Activated naive CD4-positive, alpha-beta T cell treated with anti-CD3 and anti-CD28 coated beads for 36 hours (primary cell): ENCODE results near the gene GRB10. TPM values are rescaled to one million over a fixed set of nuclear protein-coding genes. Genes with fewer than 3 reads are reported as not detected.
"Not testable (repeated sequence)": the region's sequence is repeated elsewhere in the genome, so short reads cannot be mapped to it uniquely, and the experiment has no call there.

ENCODE experiments used
- CTCF ChIA-PET: fragments of 350-600 bp; sonication (Branson Sonifier 250); formaldehyde crosslinking; loops from one replicate; lab custom pipeline; 2021; ENCODE audit warnings: antibody characterized with exemption; lab: Charles Lee
- DNase-seq: peaks from one replicate; pipeline ENCODE4 v3.0.0-alpha.2; 2020
- H3K27ac Mint-ChIP-seq: one replicate; pipeline ENCODE4 v1.8.0; 2021; ENCODE audit warnings: mild to moderate bottlenecking, mixed read lengths
- H3K27me3 Mint-ChIP-seq: one replicate; pipeline ENCODE4 v1.8.0; 2021; ENCODE audit warnings: low read depth, mixed read lengths
- H3K36me3 Mint-ChIP-seq: one replicate; pipeline ENCODE4 v1.8.0; 2021; ENCODE audit warnings: low read depth, mixed read lengths
- H3K4me1 Mint-ChIP-seq: one replicate; pipeline ENCODE4 v1.8.0; 2021; ENCODE audit warnings: low read depth, mixed read lengths
- H3K4me3 Mint-ChIP-seq: one replicate; pipeline ENCODE4 v1.8.0; 2021; ENCODE audit warnings: mild to moderate bottlenecking, moderate library complexity, mixed read lengths
- H3K9me3 Mint-ChIP-seq: one replicate; pipeline ENCODE4 v1.8.0; 2021; ENCODE audit warnings: mixed read lengths
- intact Hi-C: fragments of 100-400 bp; cut with micrococcal nuclease; formaldehyde crosslinking; loops from one replicate; pipeline ENCODE4 v1.15.1; 2023
- total RNA-seq, 2 experiments: library from RNA; stranded (reverse); gene quantifications; one replicate each; pipeline ENCODE4 v1.2.3, GENCODE V29; 2021

GRB10 gene
- total RNA-seq, 2 experiments from 2014 or later = 24.3 to 30.4 TPM

GRCh38 chr7:50578105-50578504 lies 204.6 kb downstream of the GRB10 start:
- H3K27ac Mint-ChIP-seq, CTCF ChIA-PET, H3K27me3 Mint-ChIP-seq, H3K4me3 Mint-ChIP-seq, DNase-seq, H3K4me1 Mint-ChIP-seq, H3K36me3 Mint-ChIP-seq, intact Hi-C loops: not testable (repeated sequence)
- peaks cover 11% of the 10 kb centered on the region for H3K9me3 Mint-ChIP-seq

DNA sequence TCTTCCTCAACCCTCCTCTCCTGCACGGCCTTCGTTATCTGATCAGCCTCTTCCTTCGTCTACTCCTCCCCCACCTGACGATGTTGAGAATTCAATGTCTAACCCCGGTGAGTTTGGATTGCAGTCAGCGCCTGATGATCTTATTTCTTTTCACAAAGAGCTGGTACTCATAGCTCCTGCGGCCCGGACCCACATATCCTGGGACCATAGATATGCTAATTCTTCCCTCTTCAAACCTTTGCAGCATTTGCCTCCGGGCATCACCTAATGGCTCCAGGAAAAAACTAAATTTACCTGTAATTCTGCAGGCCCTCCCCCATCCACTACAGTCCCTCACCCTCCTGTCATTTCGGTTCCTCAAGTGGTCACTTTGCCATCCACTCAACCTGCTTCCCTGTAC lies 205.1 kb downstream of the GRB10 start:
- CTCF ChIA-PET = no interaction called here
- no peak overlapping the region for H3K27ac Mint-ChIP-seq
- H3K4me1 Mint-ChIP-seq = no peaks in the 10 kb centered on the region
- intact Hi-C loops = no loop called here
- peaks cover 4% of the 10 kb centered on the region for H3K36me3 Mint-ChIP-seq
- no peak overlapping the region for H3K4me3 Mint-ChIP-seq
- no peak for DNase-seq
- peaks cover 5% of the 10 kb centered on the region for H3K27me3 Mint-ChIP-seq
- H3K9me3 Mint-ChIP-seq = peaks cover 6% of the 10 kb centered on the region

GRCh38 chr7:50576388-50576787 lies 206.3 kb downstream of the GRB10 start:
- H3K4me3 Mint-ChIP-seq, H3K27me3 Mint-ChIP-seq, H3K36me3 Mint-ChIP-seq, DNase-seq, intact Hi-C loops, H3K9me3 Mint-ChIP-seq, H3K4me1 Mint-ChIP-seq, H3K27ac Mint-ChIP-seq, CTCF ChIA-PET: not testable (repeated sequence)

GRCh38 chr7:50567715-50568261 lies 214.9 kb downstream of the GRB10 start:
- Mint-ChIP-seq H3K36me3 (peaks cover 2% of the 10 kb centered on the region), H3K27me3 (peaks cover 5% of the 10 kb centered on the region), H3K9me3 (peaks cover 3% of the 10 kb centered on the region), H3K4me1 (no peaks in the 10 kb centered on the region), H3K27ac (no peak overlapping the region), H3K4me3 (no peak overlapping the region)
- intact Hi-C loops = no loop called here
- no peak for DNase-seq
- CTCF ChIA-PET = interaction anchor here (0.6 kb wide), 2 partner anchors 407 to 465 kb away, joined by 4 to 7 read pairs; no protein-coding TSS in a partner anchor

DNA sequence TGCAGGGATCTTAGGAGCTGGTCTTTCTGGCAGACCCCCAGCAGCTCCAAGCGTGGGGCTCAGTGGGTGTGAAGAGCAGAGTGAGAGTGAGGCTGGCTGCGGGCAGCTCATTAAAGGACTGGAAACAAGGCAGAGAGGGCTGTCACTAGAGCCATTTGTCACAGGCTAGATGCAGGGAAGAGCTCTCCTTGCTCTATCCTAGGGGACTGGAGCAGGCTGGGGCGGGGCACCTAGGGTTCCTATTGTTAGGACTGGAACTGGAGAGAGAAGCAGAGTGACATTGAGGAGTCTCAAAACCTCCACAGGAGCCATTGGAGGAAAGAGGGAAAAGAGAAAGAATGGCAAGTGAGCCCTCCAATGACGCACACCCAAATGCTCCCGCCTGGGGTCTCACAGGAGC lies 216.7 kb downstream of the GRB10 start:
- peaks cover 5% of the 10 kb centered on the region for H3K27me3 Mint-ChIP-seq
- no peak overlapping the region for H3K27ac Mint-ChIP-seq
- DNase-seq = no peak
- peaks cover 3% of the 10 kb centered on the region for H3K9me3 Mint-ChIP-seq
- intact Hi-C loops = no loop called here
- peaks cover 1% of the 10 kb centered on the region for H3K36me3 Mint-ChIP-seq
- H3K4me3 Mint-ChIP-seq = no peak overlapping the region
- no peaks in the 10 kb centered on the region for H3K4me1 Mint-ChIP-seq
- CTCF ChIA-PET = interaction anchor here (0.9 kb wide), 1 partner anchor 22 kb away, joined by 3 read pairs; no protein-coding TSS in a partner anchor

DNA sequence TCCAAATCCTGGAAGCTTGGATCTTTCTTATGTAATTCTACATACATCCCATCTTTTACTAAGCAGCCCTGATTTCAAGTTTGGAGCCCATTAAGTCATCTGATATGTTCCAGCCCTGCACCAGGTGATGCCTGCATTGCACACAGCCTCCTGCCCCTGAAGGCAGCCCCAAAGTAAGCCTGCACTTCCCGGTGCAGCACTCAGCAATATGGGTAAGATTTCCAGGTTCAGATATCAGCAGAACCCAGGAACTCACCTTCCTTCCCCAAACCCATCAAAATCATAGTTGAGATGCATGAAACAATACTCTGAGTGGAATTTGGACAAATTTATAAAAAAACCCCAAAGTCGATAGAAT lies 217.2 kb downstream of the GRB10 start:
- H3K9me3 Mint-ChIP-seq = peaks cover 2% of the 10 kb centered on the region
- H3K27me3 Mint-ChIP-seq = peaks cover 5% of the 10 kb centered on the region
- H3K4me1 Mint-ChIP-seq = no peaks in the 10 kb centered on the region
- no peak overlapping the region for H3K4me3 Mint-ChIP-seq
- peaks cover under 1% of the 10 kb centered on the region for H3K36me3 Mint-ChIP-seq
- no peak for DNase-seq
- CTCF ChIA-PET = no interaction called here
- no peak overlapping the region for H3K27ac Mint-ChIP-seq
- intact Hi-C loops = no loop called here

GRCh38 chr7:50564640-50565558 lies 217.8 kb downstream of the GRB10 start, which contains the start of gene DDC:
Gene DDC, minus strand, starts transcription at chr7:50565405. Its CDS starts 21,320 bp downstream, at chr7:50544085.
- Mint-ChIP-seq H3K27ac (no peak within 1 kb of the TSS), H3K4me3 (no peak within 1 kb of the TSS), H3K36me3 (no peaks in the 10 kb centered on the region), H3K27me3 (peaks cover 5% of the 10 kb centered on the region), H3K9me3 (no peaks in the 10 kb centered on the region), H3K4me1 (no peaks in the 10 kb centered on the region)
- CTCF ChIA-PET = no interaction called here
- intact Hi-C loops = no loop called here
- DNase-seq = no peak

DNA sequence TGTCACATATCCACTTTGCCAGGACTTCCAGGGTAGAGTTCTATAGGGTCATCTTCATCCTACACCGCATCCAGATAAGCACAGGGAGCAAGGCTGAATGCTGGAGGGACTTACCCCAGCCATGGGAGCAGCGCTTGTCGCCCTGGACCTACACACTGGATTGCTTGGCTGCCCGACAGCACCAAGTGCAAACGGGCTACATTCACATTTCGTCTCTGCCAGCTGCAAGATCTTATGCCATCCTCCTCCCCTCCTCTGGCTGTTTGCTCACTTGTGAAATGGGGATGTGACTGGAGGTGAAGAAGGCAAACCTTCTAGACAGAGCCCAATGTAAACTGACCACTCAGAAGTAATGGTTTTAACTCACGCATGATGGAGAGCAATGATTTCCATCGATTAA lies 218.5 kb downstream of the GRB10 start:
- Mint-ChIP-seq H3K36me3 (no peaks in the 10 kb centered on the region), H3K27ac (no peak overlapping the region), H3K4me3 (no peak overlapping the region), H3K4me1 (no peaks in the 10 kb centered on the region), H3K9me3 (no peaks in the 10 kb centered on the region), H3K27me3 (peaks cover 5% of the 10 kb centered on the region)
- intact Hi-C loops = no loop called here
- CTCF ChIA-PET = no interaction called here
- no peak for DNase-seq

DNA sequence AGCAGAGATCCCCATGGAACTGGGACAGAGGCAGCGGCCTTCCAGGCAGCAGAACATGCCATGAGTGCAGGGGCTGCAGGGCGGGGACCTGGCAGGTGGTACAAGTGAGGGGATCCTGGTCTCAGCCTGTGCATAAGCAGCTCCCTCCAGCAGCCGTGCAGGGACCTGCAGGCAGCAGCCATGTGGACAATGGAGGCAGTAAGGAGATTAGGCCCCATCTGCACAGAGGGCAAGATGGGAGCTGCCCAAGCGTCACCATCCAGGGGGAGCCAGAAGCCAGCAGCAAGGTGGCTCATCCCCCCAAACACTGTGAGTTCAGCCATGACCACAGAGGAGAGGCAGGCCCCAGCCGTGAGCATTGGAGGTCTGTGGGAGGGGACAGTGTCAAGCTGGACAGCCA lies 220.6 kb downstream of the GRB10 start:
- intact Hi-C loops = no loop called here
- no peak for DNase-seq
- Mint-ChIP-seq H3K36me3 (no peaks in the 10 kb centered on the region), H3K27ac (no peak overlapping the region), H3K4me1 (no peaks in the 10 kb centered on the region), H3K4me3 (no peak overlapping the region), H3K9me3 (no peaks in the 10 kb centered on the region), H3K27me3 (peaks cover 11% of the 10 kb centered on the region)
- CTCF ChIA-PET = no interaction called here

- no peaks in the 10 kb centered on the region for H3K4me1 Mint-ChIP-seq
- no peaks in the 10 kb centered on the region for H3K9me3 Mint-ChIP-seq
- H3K27me3 Mint-ChIP-seq = peaks cover 11% of the 10 kb centered on the region
- CTCF ChIA-PET = no interaction called here
- no peak for DNase-seq
- H3K4me3 Mint-ChIP-seq = no peak overlapping the region
- H3K27ac Mint-ChIP-seq = no peak overlapping the region
- intact Hi-C loops = no loop called here
- no peaks in the 10 kb centered on the region for H3K36me3 Mint-ChIP-seq
Observed at GRCh38 chr7:50560865-50561351, 221.8 kb downstream of the GRB10 start.

- Mint-ChIP-seq H3K4me1 (no peaks in the 10 kb centered on the region), H3K27me3 (peaks cover 10% of the 10 kb centered on the region), H3K36me3 (no peaks in the 10 kb centered on the region), H3K9me3 (no peaks in the 10 kb centered on the region), H3K27ac (no peak overlapping the region), H3K4me3 (no peak overlapping the region)
- CTCF ChIA-PET = no interaction called here
- DNase-seq = no peak
- intact Hi-C loops = no loop called here
Observed at GRCh38 chr7:50559881-50560280, 222.8 kb downstream of the GRB10 start.

- Mint-ChIP-seq H3K36me3 (no peaks in the 10 kb centered on the region), H3K27me3 (peaks cover 6% of the 10 kb centered on the region), H3K4me1 (no peaks in the 10 kb centered on the region), H3K27ac (no peak overlapping the region), H3K4me3 (no peak overlapping the region), H3K9me3 (no peaks in the 10 kb centered on the region)
- intact Hi-C loops = no loop called here
- DNase-seq = no peak
- CTCF ChIA-PET = no interaction called here
Observed at GRCh38 chr7:50558294-50559053, 224.2 kb downstream of the GRB10 start.
